WTC11 (cell line): Measurements from ENCODE around the gene COA5. TPM values are rescaled to one million over a fixed set of nuclear protein-coding genes. Genes with fewer than 3 reads are reported as not detected.

Source experiments
- ATAC-seq: fragments of 200-7000 bp; cut with Tn5 transposase; 2 replicates; pipeline ENCODE4 v1.10.0; 2021; ENCODE audit warnings: mild to moderate bottlenecking, moderate library complexity
- CTCF ChIA-PET: fragments of 300-600 bp; sonication (Branson Sonifier 250); formaldehyde crosslinking; loops from one replicate; lab custom pipeline; 2021; ENCODE audit warnings: antibody characterized with exemption; lab: Charles Lee
- POLR2A ChIA-PET: fragments of 350-600 bp; sonication (Branson Sonifier 250); formaldehyde crosslinking; loops from one replicate; lab custom pipeline; 2021; ENCODE audit warnings: antibody characterized with exemption; lab: Charles Lee
- DNase-seq: peaks from one replicate; pipeline ENCODE4 v3.0.0; 2021; ENCODE audit warnings: low spot score
- H3K27ac Mint-ChIP-seq: 2 replicates; pipeline ENCODE4 v1.8.0; 2021; ENCODE audit warnings: mixed read lengths
- H3K27me3 Mint-ChIP-seq: 2 replicates; pipeline ENCODE4 v1.8.0; 2021; ENCODE audit warnings: low read depth, mild to moderate bottlenecking, moderate library complexity, mixed read lengths
- H3K36me3 Mint-ChIP-seq: 2 replicates; pipeline ENCODE4 v1.8.0; 2021; ENCODE audit warnings: mixed read lengths
- H3K4me1 Mint-ChIP-seq: 2 replicates; pipeline ENCODE4 v1.8.0; 2022; ENCODE audit warnings: mixed read lengths
- H3K4me3 Mint-ChIP-seq: 2 replicates; pipeline ENCODE4 v1.8.0; 2021; ENCODE audit warnings: mild to moderate bottlenecking, moderate library complexity, mixed read lengths
- H3K9me3 Mint-ChIP-seq: 2 replicates; pipeline ENCODE4 v1.8.0; 2021; ENCODE audit warnings: mixed read lengths
- ATF2 ChIP-seq: sonication (generic); formaldehyde crosslinking; IDR thresholded peaks from 2 replicates; pipeline ENCODE4 v1.8.1; 2022; ENCODE audit warnings: low read depth, missing genetic modification reagents, borderline replicate concordance
- ATF6 ChIP-seq: sonication (generic); formaldehyde crosslinking; IDR thresholded peaks from 2 replicates; pipeline ENCODE4 v1.8.1; 2023; ENCODE audit warnings: mild to moderate bottlenecking, missing genetic modification reagents
- CREB1 ChIP-seq: sonication (generic); formaldehyde crosslinking; IDR thresholded peaks from 2 replicates; pipeline ENCODE4 v1.8.0; 2023; ENCODE audit warnings: mild to moderate bottlenecking, missing genetic modification reagents
- CTCF ChIP-seq: fragments of 200-600 bp; IDR thresholded peaks from 2 replicates; pipeline ENCODE4 v1.8.0; 2022; ENCODE audit warnings: antibody characterized with exemption
- ELF4 ChIP-seq: sonication (generic); formaldehyde crosslinking; IDR thresholded peaks from 2 replicates; pipeline ENCODE4 v1.8.1; 2022; ENCODE audit warnings: low read depth, mild to moderate bottlenecking, moderate library complexity, missing genetic modification reagents
- PRRX2 ChIP-seq: fragments of 250-450 bp; sonication (Bioruptor Pico); IDR thresholded peaks from 2 replicates; pipeline ENCODE4 v1.8.0; 2021; ENCODE audit warnings: mild to moderate bottlenecking
- SMAD4 ChIP-seq: sonication (generic); formaldehyde crosslinking; IDR thresholded peaks from 2 replicates; pipeline ENCODE4 v1.8.0; 2022; ENCODE audit warnings: mild to moderate bottlenecking, missing genetic modification reagents
- SP1 ChIP-seq: sonication (generic); formaldehyde crosslinking; conservative IDR thresholded peaks from 2 replicates; pipeline ENCODE4 v1.8.1; 2022; ENCODE audit warnings: missing genetic modification reagents
- TCF7 ChIP-seq: sonication (generic); formaldehyde crosslinking; IDR thresholded peaks from 2 replicates; pipeline ENCODE4 v1.8.0; 2022; ENCODE audit warnings: mild to moderate bottlenecking, low read depth, missing genetic modification reagents, moderate library complexity
- USF1 ChIP-seq: sonication (generic); formaldehyde crosslinking; IDR thresholded peaks from 2 replicates; pipeline ENCODE4 v1.8.0; 2022; ENCODE audit warnings: mild to moderate bottlenecking, missing genetic modification reagents
- USF2 ChIP-seq: sonication (generic); formaldehyde crosslinking; IDR thresholded peaks from 2 replicates; pipeline ENCODE4 v1.8.1; 2023; ENCODE audit warnings: mild to moderate bottlenecking, missing genetic modification reagents, moderate library complexity
- ZNF138 ChIP-seq: sonication (generic); formaldehyde crosslinking; conservative IDR thresholded peaks from 2 replicates; pipeline ENCODE4 v1.8.1; 2022; ENCODE audit warnings: mild to moderate bottlenecking, moderate library complexity, missing genetic modification reagents
- ZNF281 ChIP-seq: sonication (generic); formaldehyde crosslinking; IDR thresholded peaks from 2 replicates; pipeline ENCODE4 v1.8.0; 2023; ENCODE audit warnings: mild to moderate bottlenecking, missing genetic modification reagents
- ZNF396 ChIP-seq: fragments of 250-450 bp; sonication (Bioruptor Pico); IDR thresholded peaks from 2 replicates; pipeline ENCODE4 v1.8.0; 2021; ENCODE audit warnings: mild to moderate bottlenecking, moderate library complexity, borderline replicate concordance
- ZNF425 ChIP-seq: fragments of 250-450 bp; sonication (Bioruptor Pico); conservative IDR thresholded peaks from 2 replicates; pipeline ENCODE4 v1.9.0; 2021; ENCODE audit warnings: mild to moderate bottlenecking
- ZNF512 ChIP-seq: sonication (generic); formaldehyde crosslinking; IDR thresholded peaks from 2 replicates; pipeline ENCODE4 v1.8.1; 2022; ENCODE audit warnings: missing genetic modification reagents, borderline replicate concordance
- total RNA-seq: library from RNA; stranded (reverse); gene quantifications from 3 replicates; pipeline ENCODE4 v1.2.3, GENCODE V29; 2021

Gene COA5
- total RNA-seq, 1 experiment from 2014 or later, result 29.3 TPM

- no peak for TF ChIP-seq ZNF281
- TF ChIP-seq CTCF, result no peak
- no peak for TF ChIP-seq ZNF138 (CRISPR knock-in tag)
- no peak for TF ChIP-seq ELF4
- TF ChIP-seq PRRX2 (CRISPR knock-in tag), result no peak
- TF ChIP-seq TCF7 (CRISPR knock-in tag), result no peak
- TF ChIP-seq ATF6, result no peak
- no peak for TF ChIP-seq USF2 (CRISPR knock-in tag)
- no peak for TF ChIP-seq SP1 (CRISPR knock-in tag)
Measured at GRCh38 chr2:98577313-98577712, 31.0 kb downstream of the COA5 start (continued).

- no peak for ATAC-seq
- Mint-ChIP-seq H3K4me3 (no peak overlapping the region), H3K36me3 (peaks cover 18% of the 10 kb centered on the region), H3K27me3 (no peaks in the 10 kb centered on the region), H3K4me1 (no peaks in the 10 kb centered on the region), H3K27ac (no peak overlapping the region), H3K9me3 (no peaks in the 10 kb centered on the region)
- TF ChIP-seq ELF4 (no peak), ZNF512 (CRISPR knock-in tag) (no peak)
- ChIA-PET POLR2A (interaction anchor here (0.5 to 0.6 kb wide), 2 partner anchors 203 to 856 kb away, joined by 3 to 6 read pairs; no protein-coding TSS in a partner anchor), CTCF (interaction anchor here (1.0 to 1.3 kb wide), 2 partner anchors 8 to 25 kb away, joined by 3 to 7 read pairs; no protein-coding TSS in a partner anchor)
- no peak for DNase-seq
Measured at GRCh38 chr2:98576666-98577312, 31.5 kb downstream of the COA5 start.

GRCh38 chr2:98573426-98573825 lies 34.9 kb downstream of the COA5 start:
- CTCF ChIA-PET, result no interaction called here
- Mint-ChIP-seq H3K36me3 (peaks cover 28% of the 10 kb centered on the region), H3K27me3 (no peaks in the 10 kb centered on the region), H3K27ac (no peak overlapping the region), H3K4me3 (no peak overlapping the region), H3K9me3 (no peaks in the 10 kb centered on the region), H3K4me1 (no peaks in the 10 kb centered on the region)
- POLR2A ChIA-PET, result interaction anchor here (0.6 kb wide), 1 partner anchor 128 kb away, joined by 5 read pairs; no protein-coding TSS in a partner anchor
- ATAC-seq (no peak), DNase-seq (no peak)
- TF ChIP-seq ZNF396 (CRISPR knock-in tag), result no peak
- no peak for TF ChIP-seq ZNF425 (CRISPR knock-in tag)
- no peak for TF ChIP-seq USF1 (CRISPR knock-in tag)
- no peak for TF ChIP-seq SMAD4
- TF ChIP-seq CTCF, result no peak
- TF ChIP-seq CREB1 (CRISPR knock-in tag), result no peak
- TF ChIP-seq ATF2 (CRISPR knock-in tag), result no peak
